Measurements from ENCODE around the gene SLC17A7. TPM values are rescaled to one million over a fixed set of nuclear protein-coding genes. Genes with fewer than 3 reads are reported as not detected.

The SLC17A7 gene
- total and polyA plus RNA-seq, 2 experiments from 2014 or later: 0.77 to 2.2 TPM

DNA sequence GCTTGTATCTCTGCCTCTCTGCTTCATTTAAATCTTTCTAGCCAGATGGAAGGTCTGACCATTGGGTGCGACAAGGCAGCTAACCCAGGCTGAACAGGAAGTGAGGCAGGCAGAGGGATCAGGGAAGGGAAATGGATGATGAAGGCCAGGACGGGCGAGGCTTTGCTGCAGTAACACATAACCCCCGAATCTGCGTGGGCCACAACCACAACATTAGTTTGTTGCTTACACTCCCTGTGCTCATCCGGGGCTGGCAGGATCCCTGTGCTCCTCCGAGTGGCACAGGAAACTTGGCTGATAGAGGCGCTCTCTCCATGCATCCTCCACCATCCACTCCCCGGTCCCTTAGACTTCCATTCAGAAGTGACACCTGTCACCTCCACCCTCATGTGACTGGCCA is 31.6 kb upstream of the SLC17A7 start:
- Histone ChIP-seq H3K36me3 (no peaks in the 10 kb centered on the region), H3K27me3 (no peaks in the 10 kb centered on the region), H3K27ac (no peak overlapping the region), H3K4me1 (ENCODE audit: low read depth) (no peaks in the 10 kb centered on the region), H3K9me3 (ENCODE audit: low read depth) (no peaks in the 10 kb centered on the region), H3K4me3 (no peak overlapping the region)
- no peak for DNase-seq (ENCODE audit: low read depth in 1 of 2, low spot score in 1 of 2)
- TF ChIP-seq CTCF (IDR thresholded peaks at IDR 0.05; ENCODE audit: low read depth, low read length): no peak

DNA sequence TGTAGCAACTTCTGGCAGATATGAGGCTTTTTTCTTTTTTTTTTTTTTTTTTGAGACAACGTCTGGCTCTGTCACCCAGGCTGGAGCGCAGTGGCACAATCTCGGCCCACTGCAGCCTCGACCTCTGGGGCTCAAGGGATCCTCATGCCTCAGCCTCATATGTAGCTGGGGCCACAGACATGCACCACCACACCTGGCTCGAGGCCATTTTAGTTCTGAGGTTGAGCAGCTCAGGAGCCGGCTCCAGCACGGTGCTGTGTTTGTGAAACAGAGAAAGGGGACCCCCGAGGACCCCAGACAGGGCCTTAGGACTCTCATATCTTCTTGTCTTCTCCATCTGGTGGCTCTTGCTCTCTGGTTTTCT is 29.3 kb upstream of the SLC17A7 start:
- Histone ChIP-seq H3K4me3 (no peak overlapping the region), H3K9me3 (ENCODE audit: low read depth) (no peaks in the 10 kb centered on the region), H3K4me1 (ENCODE audit: low read depth) (no peaks in the 10 kb centered on the region), H3K36me3 (no peaks in the 10 kb centered on the region), H3K27me3 (no peaks in the 10 kb centered on the region), H3K27ac (no peak overlapping the region)
- no peak for TF ChIP-seq CTCF (IDR thresholded peaks at IDR 0.05; ENCODE audit: low read depth, low read length)
- DNase-seq (ENCODE audit: low read depth in 1 of 2, low spot score in 1 of 2): no peak

GRCh38 chr19:49469828-49470614 is 28.7 kb upstream of the SLC17A7 start:
- DNase-seq (ENCODE audit: low read depth in 1 of 2, low spot score in 1 of 2): no peak
- H3K27ac ChIP-seq: no peak overlapping the region
- no peak for TF ChIP-seq CTCF (IDR thresholded peaks at IDR 0.05; ENCODE audit: low read depth, low read length)
- no peak overlapping the region for H3K4me3 ChIP-seq
- no peaks in the 10 kb centered on the region for H3K9me3 ChIP-seq (ENCODE audit: low read depth)
- no peaks in the 10 kb centered on the region for H3K27me3 ChIP-seq
- H3K4me1 ChIP-seq (ENCODE audit: low read depth): no peaks in the 10 kb centered on the region
- no peaks in the 10 kb centered on the region for H3K36me3 ChIP-seq

DNA sequence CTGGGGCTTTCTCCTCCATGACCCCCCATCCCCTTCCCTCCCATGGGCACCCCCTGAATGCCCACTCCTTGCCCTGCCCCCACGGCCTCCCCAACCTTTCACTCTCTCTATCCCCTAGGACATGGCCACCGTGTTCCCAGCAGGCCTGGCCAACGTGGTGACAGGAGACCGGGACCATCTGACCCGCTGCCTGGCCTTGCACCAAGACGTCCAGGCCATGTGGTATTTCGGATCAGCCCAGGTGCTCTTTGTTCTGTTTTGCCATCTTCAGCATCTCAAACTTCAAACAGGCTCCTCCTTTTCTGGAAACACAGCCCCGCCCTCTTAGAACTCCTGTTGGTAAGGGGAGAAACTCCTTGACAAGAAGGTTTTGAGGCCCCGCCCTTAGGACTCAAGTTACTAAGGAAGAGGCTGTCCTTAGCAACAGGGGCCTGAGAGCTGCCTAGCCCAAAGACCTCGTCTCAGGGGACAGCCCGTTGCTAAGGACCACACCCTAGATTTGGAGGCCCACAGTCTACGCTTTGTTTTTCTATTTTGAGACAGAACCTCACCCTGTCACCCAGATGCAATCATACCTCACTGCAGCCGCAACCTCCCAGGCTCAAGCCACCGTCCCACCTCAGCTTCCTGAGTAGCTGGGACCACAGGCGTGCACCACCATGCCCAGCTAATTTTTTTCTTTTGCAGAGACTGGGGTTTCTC is 27.6 kb upstream of the SLC17A7 start:
- Histone ChIP-seq H3K9me3 (ENCODE audit: low read depth) (no peaks in the 10 kb centered on the region), H3K4me3 (no peak overlapping the region), H3K4me1 (ENCODE audit: low read depth) (no peaks in the 10 kb centered on the region), H3K27me3 (no peaks in the 10 kb centered on the region), H3K27ac (no peak overlapping the region), H3K36me3 (no peaks in the 10 kb centered on the region)
- peak; percentile 66 to 70 for DNase-seq (ENCODE audit: low read depth in 1 of 2, low spot score in 1 of 2)
- TF ChIP-seq CTCF (IDR thresholded peaks at IDR 0.05; ENCODE audit: low read depth, low read length): no peak

GRCh38 chr19:49468199-49468598 is 26.9 kb upstream of the SLC17A7 start:
- DNase-seq (ENCODE audit: low read depth in 1 of 2, low spot score in 1 of 2): no peak
- TF ChIP-seq CTCF (IDR thresholded peaks at IDR 0.05; ENCODE audit: low read depth, low read length): no peak

More at GRCh38 chr19:49468199-49468598, 26.9 kb upstream of the SLC17A7 start:
- no peak overlapping the region for H3K27ac ChIP-seq
- H3K9me3 ChIP-seq (ENCODE audit: low read depth): no peaks in the 10 kb centered on the region
- no peaks in the 10 kb centered on the region for H3K4me1 ChIP-seq (ENCODE audit: low read depth)
- H3K4me3 ChIP-seq: no peak overlapping the region
- H3K36me3 ChIP-seq: no peaks in the 10 kb centered on the region
- no peaks in the 10 kb centered on the region for H3K27me3 ChIP-seq
